B cell (primary cell): Measurements from ENCODE around the gene RETREG2. TPM values are rescaled to one million over a fixed set of nuclear protein-coding genes. Genes with fewer than 3 reads are reported as not detected.

ENCODE experiments used
- ATAC-seq: fragments of 200-7000 bp; cut with Tn5 transposase; one replicate; pipeline ENCODE4 v1.10.0; 2021; ENCODE audit warnings: low read depth, mild to moderate bottlenecking, moderate number of reproducible peaks, moderate library complexity
- CTCF ChIA-PET: fragments of 350-600 bp; sonication (Branson Sonifier 250); formaldehyde crosslinking; loops from one replicate; lab custom pipeline; 2021; ENCODE audit warnings: antibody characterized with exemption, inconsistent platforms; lab: Charles Lee
- POLR2A ChIA-PET: fragments of 350-600 bp; sonication (Branson Sonifier 250); formaldehyde crosslinking; loops from one replicate; lab custom pipeline; 2021; ENCODE audit warnings: antibody characterized with exemption; lab: Charles Lee
- DNase-seq: peaks from one replicate; pipeline ENCODE4 v3.0.0; 2013
- H2AFZ ChIP-seq: 2 replicates; pipeline ENCODE4 v1.6.1; 2012; ENCODE audit warnings: mild to moderate bottlenecking, low read depth, low read length; ENCODE audit not compliant: insufficient read depth, poor library complexity, severe bottlenecking
- H3K27ac ChIP-seq, 2 donors: 1 replicate in 1 of 2; 2 replicates in 1 of 2; pipeline ENCODE4 v1.5.1; 2012 to 2013; ENCODE audit warnings: low read length in 2 of 2, mild to moderate bottlenecking in 2 of 2, moderate library complexity in 1 of 2
- H3K27me3 ChIP-seq, 4 experiments: fragments of 200-600 bp in 1 of 4; sonication (generic) in 1 of 4; replicated peaks in 1 of 4; 1 replicate in 2 of 4; 2 replicates in 2 of 4; pipeline versions ENCODE4 v1.6.1 to v1.7.0; 2013 to 2016; ENCODE audit warnings: low read length in 3 of 4, mild to moderate bottlenecking in 2 of 4, mixed read lengths in 1 of 4, moderate library complexity in 1 of 4; ENCODE audit not compliant: insufficient read depth in 4 of 4, control insufficient read depth in 3 of 4; ENCODE audit errors: control extremely low read depth in 1 of 4
- H3K36me3 ChIP-seq, 2 experiments: replicated peaks in 1 of 2; 1 replicate in 1 of 2; 2 replicates in 1 of 2; pipeline versions ENCODE4 v1.6.1 to v1.7.1; 2013; ENCODE audit warnings: low read length in 1 of 2; ENCODE audit not compliant: insufficient read depth in 2 of 2, control insufficient read depth in 1 of 2; ENCODE audit errors: control extremely low read depth in 1 of 2, extremely low read depth in 1 of 2
- H3K4me1 ChIP-seq, 2 donors: fragments of 200-600 bp in 1 of 2; sonication (generic) in 1 of 2; 1 replicate in 1 of 2; 2 replicates in 1 of 2; pipeline versions ENCODE4 v1.5.1 to v1.6.1; 2013 to 2017; ENCODE audit warnings: low read length in 2 of 2; ENCODE audit not compliant: control insufficient read depth in 2 of 2, insufficient read depth in 2 of 2
- H3K4me2 ChIP-seq: replicated peaks from 2 replicates; pipeline ENCODE3; 2012; ENCODE audit warnings: mild to moderate bottlenecking, low read depth, low read length; ENCODE audit not compliant: poor library complexity, severe bottlenecking
- H3K4me3 ChIP-seq, 5 experiments: fragments of 200-600 bp in 1 of 5; sonication (generic) in 1 of 5; 1 replicate in 3 of 5; 2 replicates in 2 of 5; pipeline versions ENCODE4 v1.5.1 to v1.7.0; 2011 to 2016; ENCODE audit warnings: low read length in 4 of 5, mild to moderate bottlenecking in 4 of 5, low read depth in 2 of 5, control low read depth in 1 of 5, moderate library complexity in 1 of 5; ENCODE audit not compliant: insufficient read depth in 1 of 5; ENCODE audit errors: control extremely low read depth in 1 of 5, extremely low read depth in 1 of 5
- H3K79me2 ChIP-seq: fragments of 200-600 bp; sonication (generic); one replicate; pipeline ENCODE4 v1.6.0; 2016; ENCODE audit warnings: low read length; ENCODE audit not compliant: control insufficient read depth, insufficient read depth
- H3K9ac ChIP-seq: fragments of 200-600 bp; sonication (generic); 2 replicates; pipeline ENCODE4 v1.6.1; 2017; ENCODE audit warnings: mild to moderate bottlenecking, low read length, moderate library complexity
- H3K9me3 ChIP-seq, 3 donors: one replicate each; pipeline versions ENCODE4 v1.6.1 to v1.7.1; 2013; ENCODE audit warnings: low read length in 2 of 3; ENCODE audit not compliant: control insufficient read depth in 2 of 3, insufficient read depth in 1 of 3; ENCODE audit errors: control extremely low read depth in 1 of 3
- H4K20me1 ChIP-seq: 2 replicates; pipeline ENCODE4 v1.6.0; 2012; ENCODE audit warnings: mild to moderate bottlenecking, low read length; ENCODE audit not compliant: insufficient read depth, control insufficient read depth, poor library complexity, severe bottlenecking
- H3K27ac Mint-ChIP-seq: one replicate; pipeline ENCODE4 v1.8.0; 2021; ENCODE audit warnings: mixed read lengths
- H3K27me3 Mint-ChIP-seq: one replicate; pipeline ENCODE4 v1.8.0; 2021; ENCODE audit warnings: mixed read lengths
- H3K4me1 Mint-ChIP-seq: one replicate; pipeline ENCODE4 v1.8.0; 2021; ENCODE audit warnings: mixed read lengths
- H3K4me3 Mint-ChIP-seq: one replicate; pipeline ENCODE4 v1.8.0; 2021; ENCODE audit warnings: mixed read lengths
- H3K9me3 Mint-ChIP-seq: one replicate; pipeline ENCODE4 v1.8.0; 2022; ENCODE audit warnings: mixed read lengths; ENCODE audit not compliant: insufficient read depth
- CTCF ChIP-seq: fragments of 200-600 bp; IDR thresholded peaks from one replicate; pipeline ENCODE4 v1.8.0; 2022; ENCODE audit warnings: antibody characterized with exemption, mild to moderate bottlenecking
- EZH2 ChIP-seq: IDR thresholded peaks from 2 replicates; pipeline ENCODE4 v1.6.1; 2012; ENCODE audit warnings: borderline replicate concordance, low read depth, mild to moderate bottlenecking, moderate library complexity, low read length; ENCODE audit not compliant: insufficient read depth, poor library complexity, severe bottlenecking
- WGBS: methylation state at CpG from one replicate; pipeline ENCODE4 v1.1.5; 2013; ENCODE audit warnings: missing lambda C conversion rate; ENCODE audit not compliant: insufficient coverage; 5-methylcytosine and 5-hydroxymethylcytosine counted together
- intact Hi-C: fragments of 100-400 bp; cut with micrococcal nuclease; formaldehyde crosslinking; loops from one replicate; pipeline ENCODE4 v1.10.0; 2022
- polyA plus RNA-seq: library from polyadenylated mRNA; depleted of rRNA; stranded (reverse); fragments of >200 nt; gene quantifications from 2 replicates; pipeline ENCODE4 v1.2.3, GENCODE V29; 2012
- total RNA-seq, 2 donors: library from RNA; stranded (reverse); fragments of 120-200 nt in 1 of 2; gene quantifications; 1 replicate in 1 of 2; 2 replicates in 1 of 2; pipeline versions ENCODE4 v1.2.3 to v1.2.4, GENCODE V29; 2013 to 2022

Gene RETREG2
- total and polyA plus RNA-seq, 2 donors (not counting 1 experiment from before 2014, with no cell fraction given) = 46.7 to 102 TPM

- DNase-seq (no peak), ATAC-seq (no peak)
- Histone ChIP-seq H3K27ac (peak overlapping the region in 1 of 2 donors; percentile 2), H3K4me1 (peaks cover 12 to 44% of the 10 kb centered on the region in 2 donors), H3K4me3 (no peak overlapping the region), H3K79me2 (peaks cover 34% of the 10 kb centered on the region), H3K4me2 (no peak overlapping the region), H3K27me3 (no peaks in the 10 kb centered on the region), H3K9ac (no peak overlapping the region), H2AFZ (no peak overlapping the region), H3K9me3 (no peaks in the 10 kb centered on the region), H3K36me3 (peaks cover 3 to 41% of the 10 kb centered on the region in 2 experiments), H4K20me1 (peaks cover 39% of the 10 kb centered on the region)
- Mint-ChIP-seq H3K9me3 (no peaks in the 10 kb centered on the region), H3K27ac (peak overlapping the region; percentile 59), H3K27me3 (no peaks in the 10 kb centered on the region), H3K4me1 (peaks cover 35% of the 10 kb centered on the region), H3K4me3 (peak overlapping the region; percentile 38)
- POLR2A ChIA-PET = interaction anchor here (1.4 to 4.0 kb wide), 2 partner anchors 32 to 106 kb away, joined by 4 to 39 read pairs; partner anchors contain the start of genes DNAJB2 and ZFAND2B
- intact Hi-C loops = no loop called here
- CTCF ChIA-PET = interaction anchor here (0.8 to 8.6 kb wide), 7 partner anchors 11 to 123 kb away, joined by 3 to 136 read pairs (median 8); partner anchors contain the start of genes NHEJ1 and ZFAND2B
- WGBS = 100% methylated on average over 2 of the region's 3 CpGs
- TF ChIP-seq CTCF (no peak), EZH2 (no peak)
These were observed 3.9 kb upstream of the RETREG2 start for GRCh38 chr2:219174146-219174545.

- no peaks in the 10 kb centered on the region for H3K27me3 ChIP-seq
- H3K4me1 Mint-ChIP-seq = peaks cover 39% of the 10 kb centered on the region
- no peaks in the 10 kb centered on the region for H3K27me3 Mint-ChIP-seq
- no peak overlapping the region for H3K4me3 ChIP-seq
- H3K9me3 Mint-ChIP-seq = no peaks in the 10 kb centered on the region
- intact Hi-C loops = loop anchor here (5.0 kb wide), 2 partner anchors 322 to 958 kb away; partner anchors contain the start of genes ARPC2 and GMPPA
- H3K27ac ChIP-seq = peak overlapping the region in 1 of 2 donors; percentile 2
- peak overlapping the region; percentile 38 for H3K4me3 Mint-ChIP-seq
- CTCF ChIA-PET = interaction anchor here (0.8 to 8.6 kb wide), 7 partner anchors 8 to 122 kb away, joined by 3 to 136 read pairs (median 13); partner anchors contain the start of genes ABCB6 and ZFAND2B
- H3K4me1 ChIP-seq = peaks cover 17 to 49% of the 10 kb centered on the region in 2 donors
- TF ChIP-seq EZH2 = no peak
- POLR2A ChIA-PET = interaction anchor here (1.4 to 4.0 kb wide), 3 partner anchors 32 to 105 kb away, joined by 4 to 46 read pairs (median 39); partner anchors contain the start of genes DNAJB2 and ZFAND2B
- H3K4me2 ChIP-seq = no peak overlapping the region
- no peak overlapping the region for H2AFZ ChIP-seq
- 94% methylated on average over 4 of the region's 7 CpGs for WGBS
- peak overlapping the region; percentile 59 for H3K27ac Mint-ChIP-seq
- peaks cover 3 to 46% of the 10 kb centered on the region in 2 experiments for H3K36me3 ChIP-seq
- H3K9ac ChIP-seq = no peak overlapping the region
- no peaks in the 10 kb centered on the region for H3K9me3 ChIP-seq
- H3K79me2 ChIP-seq = peaks cover 40% of the 10 kb centered on the region
- no peak for ATAC-seq
- DNase-seq = peak; percentile 8
- peaks cover 42% of the 10 kb centered on the region for H4K20me1 ChIP-seq
These were observed 3.3 kb upstream of the RETREG2 start for GRCh38 chr2:219174801-219175200.
